ENCODE results near the gene CHPF2.

Gene CHPF2

DNA sequence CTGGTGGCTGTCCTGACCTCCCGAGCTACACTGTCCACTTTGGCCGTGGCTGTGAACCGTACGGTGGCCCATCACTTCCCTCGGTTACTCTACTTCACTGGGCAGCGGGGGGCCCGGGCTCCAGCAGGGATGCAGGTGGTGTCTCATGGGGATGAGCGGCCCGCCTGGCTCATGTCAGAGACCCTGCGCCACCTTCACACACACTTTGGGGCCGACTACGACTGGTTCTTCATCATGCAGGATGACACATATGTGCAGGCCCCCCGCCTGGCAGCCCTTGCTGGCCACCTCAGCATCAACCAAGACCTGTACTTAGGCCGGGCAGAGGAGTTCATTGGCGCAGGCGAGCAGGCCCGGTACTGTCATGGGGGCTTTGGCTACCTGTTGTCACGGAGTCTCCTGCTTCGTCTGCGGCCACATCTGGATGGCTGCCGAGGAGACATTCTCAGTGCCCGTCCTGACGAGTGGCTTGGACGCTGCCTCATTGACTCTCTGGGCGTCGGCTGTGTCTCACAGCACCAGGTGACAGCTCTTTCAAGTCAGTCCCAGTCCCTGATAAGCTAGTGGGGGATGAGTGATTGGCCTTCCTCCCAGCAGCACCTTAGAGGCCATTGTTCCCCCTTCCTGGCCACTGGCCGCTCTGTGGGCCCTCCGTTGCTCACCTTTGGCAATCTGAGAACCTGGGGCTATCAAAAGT, 3.0 kb downstream of the CHPF2 start:
- DNase-seq (ENCODE audit: low read depth): no peak

DNA sequence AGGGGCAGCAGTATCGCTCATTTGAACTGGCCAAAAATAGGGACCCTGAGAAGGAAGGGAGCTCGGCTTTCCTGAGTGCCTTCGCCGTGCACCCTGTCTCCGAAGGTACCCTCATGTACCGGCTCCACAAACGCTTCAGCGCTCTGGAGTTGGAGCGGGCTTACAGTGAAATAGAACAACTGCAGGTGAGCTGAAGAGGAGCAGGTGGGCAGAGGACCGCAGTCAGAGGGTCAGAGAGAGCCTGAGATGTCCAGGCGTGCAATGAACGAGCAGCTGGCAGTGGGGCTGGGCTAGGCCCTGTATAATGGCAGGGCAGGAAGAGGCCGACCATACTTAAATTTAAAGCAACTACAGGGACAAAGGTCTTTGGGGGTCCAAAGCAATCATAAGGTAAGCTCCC, 4.1 kb downstream of the CHPF2 start:
- no peak for DNase-seq (ENCODE audit: low read depth)

DNA sequence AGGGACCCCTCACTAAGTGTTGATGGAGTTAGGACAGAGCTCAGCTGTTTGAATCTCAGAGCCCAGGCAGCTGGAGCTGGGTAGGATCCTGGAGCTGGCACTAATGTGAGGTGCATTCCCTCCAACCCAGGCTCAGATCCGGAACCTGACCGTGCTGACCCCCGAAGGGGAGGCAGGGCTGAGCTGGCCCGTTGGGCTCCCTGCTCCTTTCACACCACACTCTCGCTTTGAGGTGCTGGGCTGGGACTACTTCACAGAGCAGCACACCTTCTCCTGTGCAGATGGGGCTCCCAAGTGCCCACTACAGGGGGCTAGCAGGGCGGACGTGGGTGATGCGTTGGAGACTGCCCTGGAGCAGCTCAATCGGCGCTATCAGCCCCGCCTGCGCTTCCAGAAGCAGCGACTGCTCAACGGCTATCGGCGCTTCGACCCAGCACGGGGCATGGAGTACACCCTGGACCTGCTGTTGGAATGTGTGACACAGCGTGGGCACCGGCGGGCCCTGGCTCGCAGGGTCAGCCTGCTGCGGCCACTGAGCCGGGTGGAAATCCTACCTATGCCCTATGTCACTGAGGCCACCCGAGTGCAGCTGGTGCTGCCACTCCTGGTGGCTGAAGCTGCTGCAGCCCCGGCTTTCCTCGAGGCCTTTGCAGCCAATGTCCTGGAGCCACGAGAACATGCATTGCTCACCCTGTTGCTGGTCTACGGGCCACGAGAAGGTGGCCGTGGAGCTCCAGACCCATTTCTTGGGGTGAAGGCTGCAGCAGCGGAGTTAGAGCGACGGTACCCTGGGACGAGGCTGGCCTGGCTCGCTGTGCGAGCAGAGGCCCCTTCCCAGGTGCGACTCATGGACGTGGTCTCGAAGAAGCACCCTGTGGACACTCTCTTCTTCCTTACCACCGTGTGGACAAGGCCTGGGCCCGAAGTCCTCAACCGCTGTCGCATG, 5.2 kb downstream of the CHPF2 start:
- DNase-seq (ENCODE audit: low read depth): no peak

DNA sequence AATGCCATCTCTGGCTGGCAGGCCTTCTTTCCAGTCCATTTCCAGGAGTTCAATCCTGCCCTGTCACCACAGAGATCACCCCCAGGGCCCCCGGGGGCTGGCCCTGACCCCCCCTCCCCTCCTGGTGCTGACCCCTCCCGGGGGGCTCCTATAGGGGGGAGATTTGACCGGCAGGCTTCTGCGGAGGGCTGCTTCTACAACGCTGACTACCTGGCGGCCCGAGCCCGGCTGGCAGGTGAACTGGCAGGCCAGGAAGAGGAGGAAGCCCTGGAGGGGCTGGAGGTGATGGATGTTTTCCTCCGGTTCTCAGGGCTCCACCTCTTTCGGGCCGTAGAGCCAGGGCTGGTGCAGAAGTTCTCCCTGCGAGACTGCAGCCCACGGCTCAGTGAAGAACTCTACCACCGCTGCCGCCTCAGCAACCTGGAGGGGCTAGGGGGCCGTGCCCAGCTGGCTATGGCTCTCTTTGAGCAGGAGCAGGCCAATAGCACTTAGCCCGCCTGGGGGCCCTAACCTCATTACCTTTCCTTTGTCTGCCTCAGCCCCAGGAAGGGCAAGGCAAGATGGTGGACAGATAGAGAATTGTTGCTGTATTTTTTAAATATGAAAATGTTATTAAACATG, 6.0 kb downstream of the CHPF2 start:
- DNase-seq (ENCODE audit: low read depth): no peak

DNA sequence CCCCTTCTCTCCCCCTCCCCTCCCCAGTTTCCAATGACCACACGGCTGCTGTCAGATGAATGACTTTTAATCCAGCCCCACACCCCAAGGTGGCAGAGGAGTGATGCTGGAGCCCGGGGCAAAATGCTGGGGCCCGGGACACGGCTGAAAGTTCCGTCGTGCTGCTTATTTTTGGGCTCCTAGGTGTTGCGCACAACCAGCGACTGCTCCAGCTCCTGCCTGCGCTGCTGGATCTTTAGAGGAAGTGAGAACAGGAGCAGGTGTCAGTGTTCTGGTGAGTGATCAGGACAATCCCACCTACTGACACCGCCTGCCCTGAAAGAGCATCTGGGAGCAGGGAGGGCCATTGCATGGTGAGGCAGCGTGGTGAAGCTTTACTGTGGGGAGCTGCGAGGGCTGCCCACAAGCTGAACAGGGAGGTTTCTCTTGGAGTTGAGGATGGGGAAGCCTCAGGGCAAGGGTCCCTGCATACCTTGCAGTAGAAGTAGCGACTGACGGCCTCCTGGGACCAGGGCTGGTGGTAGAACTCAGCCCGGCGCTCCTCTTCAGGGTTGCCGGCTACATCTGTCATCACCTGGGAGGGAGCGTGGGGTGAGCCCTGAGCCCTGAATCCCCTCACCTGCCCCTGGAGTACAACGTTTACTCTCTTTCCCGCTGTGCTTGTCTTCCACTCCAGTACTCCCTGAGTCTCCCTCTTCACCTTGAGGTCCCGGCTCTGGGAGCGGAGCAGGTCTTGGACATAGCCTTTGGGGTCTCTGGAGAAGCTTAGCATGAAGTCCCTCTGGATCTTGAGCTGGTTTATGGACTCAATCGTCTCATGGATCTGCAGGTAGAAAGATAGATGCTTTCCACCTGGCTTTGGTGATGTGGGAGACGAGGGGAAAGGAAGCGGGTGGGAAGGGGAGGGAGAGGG, 6.9 kb downstream of the CHPF2 start:
- no peak for DNase-seq (ENCODE audit: low read depth)

DNA sequence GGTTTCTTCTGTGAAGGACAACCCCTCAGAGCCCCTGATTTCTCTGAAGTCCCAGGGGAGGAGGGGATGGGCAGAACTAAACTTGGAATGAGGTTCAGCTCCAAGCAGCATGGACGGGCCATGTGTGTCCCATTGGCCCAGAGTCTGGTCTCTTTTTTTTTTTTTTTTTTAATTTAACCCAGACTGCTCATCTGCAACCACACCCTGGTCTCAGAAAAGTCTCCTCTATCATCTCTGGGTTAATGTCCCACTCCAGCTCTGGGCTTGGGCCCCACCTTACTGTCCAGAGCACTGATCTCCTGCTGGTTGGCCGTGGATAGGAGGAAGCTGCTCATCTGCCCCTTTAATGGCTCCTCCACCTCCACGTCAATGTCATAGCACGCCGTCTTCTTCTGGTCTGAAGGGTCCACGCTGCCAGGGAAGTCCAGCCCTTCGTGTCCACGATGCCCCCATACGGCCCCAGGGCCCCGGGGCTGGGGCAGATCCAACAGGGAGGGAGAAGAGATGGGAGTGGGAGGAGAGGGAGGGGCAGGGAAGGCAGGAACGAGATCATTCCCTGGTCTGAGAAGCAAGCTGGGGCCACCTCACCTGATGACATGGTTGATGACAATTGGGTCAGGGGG, 7.7 kb downstream of the CHPF2 start:
- DNase-seq (ENCODE audit: low read depth): no peak

DNA sequence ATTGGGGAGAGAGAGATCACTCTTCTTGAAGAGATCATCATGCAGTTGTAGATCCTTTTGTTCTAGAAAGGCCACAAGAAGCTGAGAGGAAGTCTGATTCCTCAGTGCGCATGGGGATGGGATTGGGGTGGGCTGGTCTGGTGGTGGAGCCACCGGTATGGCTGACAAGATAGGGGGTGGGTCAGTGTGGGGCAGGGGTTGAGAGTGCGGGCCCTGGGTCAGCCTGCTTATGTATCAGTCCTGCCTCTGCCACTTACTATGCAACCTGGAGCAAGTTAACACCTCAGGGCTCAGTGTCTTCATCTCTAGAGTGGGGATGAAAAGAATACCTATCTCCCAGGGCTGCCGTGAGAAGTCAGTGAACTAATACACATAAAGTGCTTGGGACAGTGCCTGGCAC, 8.3 kb downstream of the CHPF2 start:
- DNase-seq (ENCODE audit: low read depth): no peak

DNA sequence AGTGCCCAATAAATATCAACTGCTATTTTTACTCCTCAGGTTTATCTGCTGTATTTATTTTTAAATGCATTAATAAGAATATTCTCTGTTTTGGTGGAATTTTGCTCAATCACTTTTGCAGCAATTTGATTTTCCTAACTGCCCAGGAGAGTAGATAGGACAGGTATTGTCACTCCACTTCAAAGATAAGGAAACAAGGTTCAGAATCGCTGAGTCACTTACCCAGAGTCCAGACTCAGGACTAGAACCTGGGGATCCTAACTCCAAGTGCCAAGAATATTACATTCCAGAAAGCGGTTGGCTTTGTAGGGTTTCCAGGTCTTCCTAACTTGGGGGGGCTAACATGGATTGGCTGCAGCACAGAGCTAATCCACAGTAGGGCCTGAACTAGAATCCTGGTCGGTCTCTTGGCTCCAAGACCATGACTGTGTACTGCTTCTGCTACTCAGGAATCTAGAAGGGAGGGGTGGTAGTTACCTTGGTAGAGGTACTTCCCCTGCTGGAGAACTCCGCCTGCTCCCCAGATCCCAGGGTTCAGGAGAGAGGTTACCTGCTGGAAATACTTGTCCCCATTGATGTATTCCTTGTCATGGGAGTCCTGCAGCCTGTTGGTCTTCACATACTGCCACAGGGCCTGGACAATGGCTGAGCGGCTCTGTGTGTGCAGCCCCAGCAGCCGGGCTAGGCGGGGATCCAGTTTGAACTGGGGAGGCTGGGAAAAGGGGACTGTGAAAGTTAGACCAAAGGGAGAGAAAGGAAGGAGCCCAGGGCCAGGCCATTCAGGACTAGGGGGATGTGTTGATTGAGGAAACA, 8.9 kb downstream of the CHPF2 start:
- DNase-seq (ENCODE audit: low read depth): no peak

DNA sequence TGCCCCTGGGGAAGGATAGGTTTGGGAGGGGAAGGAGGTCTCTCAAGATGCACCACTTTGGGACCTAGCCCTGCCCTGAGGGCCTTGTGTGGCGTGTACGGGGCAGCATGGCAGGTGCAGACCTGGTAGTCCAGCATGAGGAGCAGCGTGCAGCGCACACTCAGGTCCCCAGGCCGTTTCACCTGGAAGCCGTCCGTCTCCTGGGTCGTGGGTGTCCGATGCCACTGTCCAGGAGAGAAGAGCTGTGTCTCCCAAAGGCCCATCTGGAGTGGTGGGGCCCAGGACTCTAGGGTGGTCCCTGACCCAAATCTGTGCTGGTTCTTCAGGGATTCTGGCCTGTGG, 9.4 kb downstream of the CHPF2 start:
- no peak for DNase-seq (ENCODE audit: low read depth)

DNA sequence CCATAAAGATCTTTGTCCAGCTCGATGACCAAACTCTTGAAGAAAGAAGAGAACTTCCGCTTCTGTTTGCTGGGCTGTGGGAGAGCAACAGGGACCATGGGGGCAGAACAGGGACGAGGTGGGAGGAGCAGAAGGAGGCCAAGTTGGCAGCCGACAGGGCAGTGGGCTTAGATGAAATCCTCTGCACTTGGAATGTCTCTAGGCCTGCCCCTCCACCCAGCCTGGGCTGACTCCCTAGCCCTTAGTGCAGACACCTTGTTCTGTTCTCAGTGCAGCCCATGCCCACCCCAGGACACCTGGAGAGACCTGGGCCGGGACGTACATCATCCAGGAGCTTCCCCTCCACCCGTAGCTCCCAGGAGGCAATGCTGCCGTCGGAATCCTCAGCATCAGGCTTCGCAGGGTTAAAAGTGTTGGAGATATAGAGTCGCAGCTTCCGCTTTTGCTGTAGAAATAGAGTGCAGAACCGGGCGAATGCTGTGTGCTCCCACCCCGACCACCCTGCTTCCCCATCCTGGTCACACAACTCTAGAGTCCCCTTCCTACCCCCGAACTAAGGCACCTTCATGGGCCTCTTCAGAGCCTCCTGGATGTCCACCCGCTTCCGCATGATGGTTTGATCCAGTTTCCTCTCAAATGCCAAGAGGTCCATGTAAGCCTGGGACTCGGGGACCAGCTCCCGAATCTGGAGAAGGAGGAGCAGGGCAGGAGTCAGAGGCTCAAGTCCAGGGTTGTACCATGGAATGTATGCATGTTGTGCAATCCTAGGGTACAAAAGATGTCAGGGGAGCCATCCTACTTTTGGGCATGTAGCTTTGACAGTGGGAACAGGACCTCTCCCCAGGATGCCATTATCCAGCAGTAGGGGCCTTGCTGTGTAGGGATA, 10.1 kb downstream of the CHPF2 start:
- DNase-seq (ENCODE audit: low read depth): no peak

DNA sequence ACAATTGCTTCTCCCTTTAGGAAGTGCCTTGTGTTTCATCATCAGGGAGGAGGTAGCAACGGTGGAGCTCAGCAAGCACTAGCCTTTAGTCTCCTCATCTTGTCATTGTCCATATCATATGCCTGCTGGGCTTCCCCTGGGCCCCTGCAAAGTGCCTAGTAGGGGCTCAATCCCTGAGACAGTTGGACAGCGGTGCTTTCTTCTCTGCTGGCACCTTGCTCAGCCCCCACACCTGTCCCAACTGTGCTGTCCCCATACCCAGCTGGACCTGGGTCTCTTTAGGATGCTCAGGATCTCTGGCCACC, 10.7 kb downstream of the CHPF2 start:
- DNase-seq (ENCODE audit: low read depth): no peak

DNA sequence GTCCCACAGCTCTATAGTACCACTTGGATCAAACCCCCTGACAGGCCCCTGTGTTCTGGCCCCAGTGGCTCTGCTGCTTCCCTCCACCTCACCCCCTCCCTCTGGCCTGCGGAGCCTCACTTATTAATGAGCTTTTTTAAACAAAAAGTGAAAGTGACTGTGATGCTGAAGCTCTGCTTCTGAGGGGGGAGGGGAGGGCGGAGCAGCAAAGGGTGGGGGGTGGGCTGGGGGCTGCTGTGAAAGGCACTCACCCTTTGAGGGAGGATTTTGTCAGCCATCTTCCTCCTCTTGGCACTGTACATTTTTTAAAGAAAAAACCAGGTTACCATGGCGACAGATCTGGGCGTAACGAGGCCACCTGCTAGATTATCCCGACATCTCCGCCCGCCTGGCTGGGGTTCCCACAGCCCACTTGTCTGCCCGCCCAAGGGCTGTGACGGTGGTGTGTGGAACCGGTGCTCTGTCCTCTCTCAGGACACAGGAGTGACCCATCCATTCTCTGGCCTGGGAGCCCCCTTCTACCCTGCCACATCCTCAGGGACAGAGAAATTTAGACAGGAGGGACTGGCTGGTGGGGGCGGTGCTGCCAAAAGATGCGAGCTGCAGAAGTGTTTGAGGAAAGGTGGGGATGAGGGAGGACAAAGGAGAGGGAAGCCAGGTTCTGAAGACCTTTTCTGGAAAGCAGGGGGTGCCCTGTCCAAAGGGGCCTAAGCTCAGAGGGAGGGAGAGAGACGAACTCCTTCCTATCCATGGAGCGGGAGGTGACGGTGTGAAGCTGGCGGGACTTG, 11.3 kb downstream of the CHPF2 start:
- no peak for DNase-seq (ENCODE audit: low read depth)

DNA sequence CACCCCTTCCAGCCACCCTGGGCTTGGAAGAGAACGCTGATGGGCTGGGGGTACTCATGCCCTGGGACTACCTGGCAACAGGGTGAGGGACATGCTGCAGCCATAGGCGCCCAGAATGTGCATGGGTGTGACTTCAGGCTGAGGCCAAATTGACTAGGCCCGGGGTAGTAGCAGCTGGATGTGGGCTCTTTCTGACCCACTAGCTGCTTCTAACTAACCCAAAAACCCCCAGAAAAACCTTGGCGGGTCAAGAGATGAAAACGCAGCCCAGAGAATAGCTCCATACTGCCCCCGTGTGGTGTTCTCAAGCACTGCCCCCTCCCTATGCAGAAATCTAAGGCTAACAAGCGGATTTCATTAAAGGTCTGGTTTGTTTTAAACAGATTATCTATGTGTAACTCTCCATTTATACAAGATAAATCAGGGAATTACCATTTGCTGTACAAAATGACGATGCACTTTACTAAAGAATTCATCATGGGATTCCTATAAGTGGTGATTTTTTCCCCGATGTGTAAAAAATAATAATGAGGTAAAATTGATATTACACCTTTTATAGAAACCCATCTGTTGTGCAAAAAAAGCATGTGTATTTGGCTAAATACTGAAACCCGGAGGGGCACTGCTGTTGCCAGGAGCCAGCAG, 12.0 kb downstream of the CHPF2 start:
- DNase-seq (ENCODE audit: low read depth): peak; percentile 45

DNA sequence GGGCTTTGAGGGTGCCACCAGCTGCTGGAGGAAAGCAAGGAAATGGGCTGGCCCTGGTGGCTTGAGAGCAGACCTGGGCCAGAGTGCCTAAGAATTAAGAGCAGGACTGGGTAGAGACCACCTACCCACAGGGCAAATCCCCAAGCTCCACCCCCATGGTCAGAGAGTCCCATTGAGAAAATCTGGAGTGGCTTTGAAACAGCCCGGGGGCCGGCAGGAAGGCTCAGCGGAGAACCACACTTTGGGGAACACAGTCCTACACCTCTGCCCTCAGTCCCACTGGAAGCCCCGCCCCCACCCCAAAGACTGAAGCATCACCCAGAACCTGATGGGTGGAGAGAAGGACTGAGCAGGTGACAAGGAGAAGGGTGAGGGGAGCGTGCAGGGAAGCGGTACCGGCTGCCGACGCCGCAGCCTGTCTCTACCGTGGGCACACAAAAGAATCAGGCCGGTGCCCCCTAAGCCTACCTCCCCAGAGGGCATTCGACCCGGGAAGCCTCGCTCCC, 12.6 kb downstream of the CHPF2 start:
- DNase-seq (ENCODE audit: low read depth): no peak

DNA sequence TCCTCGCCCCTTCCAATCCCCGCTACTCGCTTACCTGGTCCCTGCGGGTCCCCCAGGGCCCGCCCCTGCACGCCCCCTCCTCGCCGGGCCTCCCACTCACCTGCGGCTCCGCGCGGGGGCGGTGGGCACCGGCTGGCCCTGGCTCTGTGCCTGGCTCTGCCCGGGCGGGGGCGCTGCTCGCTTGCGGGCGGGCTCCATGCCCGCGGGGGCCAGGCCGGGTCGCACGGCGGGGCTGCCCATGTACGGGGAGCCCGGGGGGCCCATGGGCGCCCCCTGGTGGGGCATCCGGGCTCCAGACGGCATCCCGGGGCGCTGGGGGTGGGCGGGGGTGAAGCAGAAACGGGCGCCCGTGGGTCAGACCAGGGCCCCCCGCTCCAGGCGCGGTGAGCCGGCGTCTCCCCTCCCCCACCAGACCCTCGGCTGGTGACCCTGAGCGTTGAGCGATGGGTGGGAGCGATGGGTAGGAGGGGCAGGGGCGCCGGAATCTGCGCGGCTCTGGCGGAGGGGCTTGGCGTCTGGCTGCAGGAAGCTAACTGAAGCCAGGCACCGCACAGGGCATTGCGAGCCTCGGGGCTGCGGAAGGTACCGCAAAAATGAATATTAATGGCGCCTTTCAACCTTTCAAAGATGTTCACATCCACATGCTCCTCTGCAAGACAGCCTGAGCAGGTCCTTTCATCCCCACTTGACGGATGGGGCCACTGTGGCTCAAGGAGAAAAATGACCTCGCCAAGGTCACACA, 13.2 kb downstream of the CHPF2 start:
- DNase-seq (ENCODE audit: low read depth): peak; percentile 50

DNA sequence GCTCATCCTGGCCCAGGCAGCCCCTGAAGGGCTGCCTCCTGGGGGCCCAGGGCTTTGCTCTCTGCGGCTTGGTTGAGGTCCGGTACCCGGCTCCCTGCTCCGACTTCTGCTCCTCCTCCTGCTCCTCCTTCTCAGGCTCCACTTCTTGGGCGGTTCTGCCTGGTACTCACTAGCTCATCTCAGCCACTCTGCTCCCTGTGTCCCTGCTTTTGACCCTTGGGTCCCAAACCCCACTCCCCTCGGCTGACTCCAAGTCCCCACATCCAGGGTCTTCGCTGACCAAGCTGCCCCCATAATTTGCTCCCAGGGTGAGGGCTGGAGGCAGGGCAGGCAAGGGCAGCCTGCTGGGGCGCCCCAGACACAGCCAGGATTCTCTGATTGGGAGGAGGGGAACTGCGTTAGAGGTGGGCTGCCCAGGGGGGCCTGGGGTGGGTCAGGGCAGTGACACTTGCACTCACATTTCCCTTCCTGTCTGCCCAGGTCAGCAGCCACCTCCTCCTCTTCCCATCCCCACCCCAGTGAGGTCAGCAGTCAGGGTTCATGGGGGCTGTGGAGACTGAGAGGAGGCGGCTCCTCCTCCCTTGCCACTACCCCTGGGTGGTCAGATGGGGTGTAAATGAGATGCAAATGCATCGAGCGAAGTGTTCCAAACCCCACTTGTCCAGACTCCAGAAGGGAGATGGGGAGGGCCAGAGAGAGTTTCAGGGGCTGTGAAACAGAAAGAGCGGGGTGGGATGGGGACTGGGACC, 14.0 kb downstream of the CHPF2 start:
- DNase-seq (ENCODE audit: low read depth): no peak
